Measurements from ENCODE around the gene SLC46A3. TPM values are rescaled to one million over a fixed set of nuclear protein-coding genes. Genes with fewer than 3 reads are reported as not detected.

SLC46A3 gene
- total RNA-seq, 1 experiment from 2014 or later = 8.1 TPM

DNA sequence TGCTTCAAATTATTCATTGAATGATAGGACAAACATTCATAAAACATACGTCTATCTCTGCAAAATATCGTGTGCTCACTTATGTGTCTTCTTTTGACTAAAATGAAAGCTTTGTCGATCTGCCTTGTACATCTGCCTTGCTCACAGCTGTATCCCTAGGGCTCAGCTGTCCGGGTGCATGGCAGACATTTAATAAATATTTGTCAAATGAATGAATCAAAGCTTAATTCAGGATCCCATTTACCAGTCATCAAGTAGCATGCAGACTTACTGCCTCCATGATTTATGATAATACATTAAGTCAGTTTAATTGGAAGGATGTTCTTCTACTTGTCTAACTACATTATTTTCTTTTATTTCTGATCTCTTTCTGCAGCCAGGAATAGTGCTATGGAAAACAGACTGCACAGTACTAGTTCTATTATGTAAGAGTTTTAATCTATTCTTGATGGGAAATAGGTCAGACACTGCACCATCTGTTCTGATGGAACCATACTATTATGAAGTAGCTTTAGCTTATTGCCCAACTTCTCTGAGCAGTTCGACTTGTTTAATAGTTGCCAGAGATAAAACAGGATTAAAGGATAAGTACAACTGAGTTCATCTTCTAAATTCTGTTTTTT, 13.2 kb downstream of the SLC46A3 start:
- no peaks in the 10 kb centered on the region for H3K9me3 Mint-ChIP-seq (ENCODE audit: unreplicated experiment)
- peaks cover 26% of the 10 kb centered on the region for H3K36me3 Mint-ChIP-seq (ENCODE audit: insufficient read depth, unreplicated experiment)
- intact Hi-C loops (cut with micrococcal nuclease) = no loop called here
- TF ChIP-seq, protein P1, sequence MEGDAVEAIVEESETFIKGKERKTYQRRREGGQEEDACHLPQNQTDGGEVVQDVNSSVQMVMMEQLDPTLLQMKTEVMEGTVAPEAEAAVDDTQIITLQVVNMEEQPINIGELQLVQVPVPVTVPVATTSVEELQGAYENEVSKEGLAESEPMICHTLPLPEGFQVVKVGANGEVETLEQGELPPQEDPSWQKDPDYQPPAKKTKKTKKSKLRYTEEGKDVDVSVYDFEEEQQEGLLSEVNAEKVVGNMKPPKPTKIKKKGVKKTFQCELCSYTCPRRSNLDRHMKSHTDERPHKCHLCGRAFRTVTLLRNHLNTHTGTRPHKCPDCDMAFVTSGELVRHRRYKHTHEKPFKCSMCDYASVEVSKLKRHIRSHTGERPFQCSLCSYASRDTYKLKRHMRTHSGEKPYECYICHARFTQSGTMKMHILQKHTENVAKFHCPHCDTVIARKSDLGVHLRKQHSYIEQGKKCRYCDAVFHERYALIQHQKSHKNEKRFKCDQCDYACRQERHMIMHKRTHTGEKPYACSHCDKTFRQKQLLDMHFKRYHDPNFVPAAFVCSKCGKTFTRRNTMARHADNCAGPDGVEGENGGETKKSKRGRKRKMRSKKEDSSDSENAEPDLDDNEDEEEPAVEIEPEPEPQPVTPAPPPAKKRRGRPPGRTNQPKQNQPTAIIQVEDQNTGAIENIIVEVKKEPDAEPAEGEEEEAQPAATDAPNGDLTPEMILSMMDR (IDR thresholded peaks at IDR 0.05; ENCODE audit: unreplicated experiment) = no peak
- H3K27ac Mint-ChIP-seq (ENCODE audit: low read depth, unreplicated experiment) = no peak overlapping the region
- H3K4me1 Mint-ChIP-seq (ENCODE audit: insufficient read depth, unreplicated experiment) = peaks cover 13% of the 10 kb centered on the region
- no peak overlapping the region for H3K4me3 Mint-ChIP-seq (ENCODE audit: unreplicated experiment)
- ChIA-PET POLR2A (interaction anchor here (0.5 to 1.7 kb wide), 3 partner anchors 10 to 145 kb away, joined by 3 to 9 read pairs (median 3); partner anchors contain the start of gene SLC46A3), CTCF (no interaction called here)
- BruUV-seq (replicated peaks) = no TSS peak
- no peaks in the 10 kb centered on the region for H3K27me3 Mint-ChIP-seq (ENCODE audit: insufficient read depth, unreplicated experiment)
- DNase-seq (ENCODE audit: unreplicated experiment) = no peak

DNA sequence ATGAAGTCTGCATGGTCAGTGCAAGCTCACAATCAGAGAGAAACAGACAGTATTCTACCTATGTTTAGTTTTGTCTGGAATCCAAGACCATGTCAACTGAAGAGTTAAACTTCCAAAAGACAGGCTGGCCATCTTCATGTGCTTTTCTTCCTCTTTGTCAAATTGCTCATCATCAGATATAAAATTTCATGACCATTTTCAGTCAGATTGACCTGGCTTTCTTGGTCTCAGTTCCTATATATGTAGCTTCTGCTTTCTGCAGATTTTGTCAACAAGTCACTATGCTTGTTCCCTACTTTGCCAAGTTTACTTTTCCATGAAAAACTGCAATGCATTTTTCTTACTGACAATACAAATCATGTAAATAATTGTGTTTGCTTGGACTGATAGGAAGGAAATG, 13.9 kb downstream of the SLC46A3 start:
- DNase-seq (ENCODE audit: unreplicated experiment) = no peak
- H3K27ac Mint-ChIP-seq (ENCODE audit: low read depth, unreplicated experiment) = no peak overlapping the region

DNA sequence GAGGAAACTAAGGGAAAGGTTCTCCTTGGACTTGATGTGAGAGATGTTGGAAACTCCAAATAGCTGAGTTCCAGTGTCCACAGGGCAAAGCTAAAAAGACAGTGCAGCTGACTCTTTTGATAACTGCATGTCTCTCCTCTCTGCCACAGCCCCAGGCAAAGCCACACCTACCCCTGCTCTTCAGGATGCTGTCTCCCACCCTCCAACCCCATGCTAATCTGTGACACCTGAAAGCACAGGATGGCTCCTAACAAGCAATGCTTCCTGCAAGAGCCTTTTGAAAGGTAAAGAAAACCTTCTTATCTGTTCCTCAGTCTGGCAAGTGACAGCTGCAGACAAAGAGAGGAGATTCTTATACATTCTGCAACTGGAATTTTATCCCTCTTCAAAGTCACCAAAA, 14.5 kb downstream of the SLC46A3 start:
- POLR2A ChIA-PET = interaction anchor here (0.6 to 1.7 kb wide), 2 partner anchors 14 to 283 kb away, joined by 3 to 9 read pairs; partner anchors contain the start of gene SLC46A3
- CTCF ChIA-PET = interaction anchor here (0.5 to 1.0 kb wide), 2 partner anchors 46 to 381 kb away, joined by 3 to 4 read pairs; no protein-coding TSS in a partner anchor
- BruUV-seq (replicated peaks) = no TSS peak
- peaks cover 18% of the 10 kb centered on the region for H3K36me3 Mint-ChIP-seq (ENCODE audit: insufficient read depth, unreplicated experiment)
- H3K9me3 Mint-ChIP-seq (ENCODE audit: unreplicated experiment) = no peaks in the 10 kb centered on the region
- intact Hi-C loops (cut with micrococcal nuclease) = no loop called here
- peaks cover 6% of the 10 kb centered on the region for H3K4me1 Mint-ChIP-seq (ENCODE audit: insufficient read depth, unreplicated experiment)
- H3K27me3 Mint-ChIP-seq (ENCODE audit: insufficient read depth, unreplicated experiment) = no peaks in the 10 kb centered on the region
- no peak overlapping the region for H3K4me3 Mint-ChIP-seq (ENCODE audit: unreplicated experiment)
- TF ChIP-seq, protein P1 (IDR thresholded peaks at IDR 0.05; ENCODE audit: unreplicated experiment) = no peak
- H3K27ac Mint-ChIP-seq (ENCODE audit: low read depth, unreplicated experiment) = no peak overlapping the region
- no peak for DNase-seq (ENCODE audit: unreplicated experiment)

More for the DNA sequence above, 13.9 kb downstream of the SLC46A3 start:
- Mint-ChIP-seq H3K36me3 (ENCODE audit: insufficient read depth, unreplicated experiment) (peaks cover 21% of the 10 kb centered on the region), H3K4me1 (ENCODE audit: insufficient read depth, unreplicated experiment) (peaks cover 8% of the 10 kb centered on the region), H3K4me3 (ENCODE audit: unreplicated experiment) (no peak overlapping the region), H3K27me3 (ENCODE audit: insufficient read depth, unreplicated experiment) (no peaks in the 10 kb centered on the region), H3K9me3 (ENCODE audit: unreplicated experiment) (no peaks in the 10 kb centered on the region)
- intact Hi-C loops (cut with micrococcal nuclease) = no loop called here
- TF ChIP-seq, protein P1 (IDR thresholded peaks at IDR 0.05; ENCODE audit: unreplicated experiment) = no peak
- BruUV-seq (replicated peaks) = no TSS peak
- POLR2A ChIA-PET = interaction anchor here (1.7 kb wide), 1 partner anchor 13 kb away, joined by 9 read pairs; the partner anchor contains the start of gene SLC46A3
- CTCF ChIA-PET = interaction anchor here (1.0 kb wide), 1 partner anchor 46 kb away, joined by 4 read pairs; no protein-coding TSS in a partner anchor

DNA sequence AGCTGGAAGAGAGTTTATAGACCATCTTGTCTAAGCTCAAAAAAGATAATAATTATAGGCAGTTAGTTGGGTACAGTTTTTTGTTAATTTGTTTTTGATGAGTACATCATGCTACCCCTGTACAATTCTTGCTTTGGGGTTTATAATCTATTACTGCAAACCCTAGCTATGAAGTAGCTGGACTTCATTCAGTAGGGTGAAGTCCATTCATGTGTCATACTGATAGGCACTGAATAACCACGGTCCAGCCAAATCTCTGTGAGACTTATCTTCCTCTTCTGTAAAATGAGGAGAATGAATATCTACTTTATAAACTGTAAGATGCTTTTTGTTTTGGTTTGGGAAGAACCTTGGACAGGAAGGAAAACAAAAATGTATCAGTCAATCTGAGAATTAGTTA, 19.5 kb downstream of the SLC46A3 start:
- intact Hi-C loops (cut with micrococcal nuclease) = no loop called here
- Mint-ChIP-seq H3K4me1 (ENCODE audit: insufficient read depth, unreplicated experiment) (no peaks in the 10 kb centered on the region), H3K27me3 (ENCODE audit: insufficient read depth, unreplicated experiment) (no peaks in the 10 kb centered on the region), H3K4me3 (ENCODE audit: unreplicated experiment) (no peak overlapping the region), H3K27ac (ENCODE audit: low read depth, unreplicated experiment) (no peak overlapping the region), H3K9me3 (ENCODE audit: unreplicated experiment) (no peaks in the 10 kb centered on the region), H3K36me3 (ENCODE audit: insufficient read depth, unreplicated experiment) (peaks cover 20% of the 10 kb centered on the region)
- BruUV-seq (replicated peaks) = no TSS peak
- CTCF ChIA-PET = interaction anchor here (0.7 to 2.1 kb wide), 2 partner anchors 97 to 99 kb away, joined by 3 to 7 read pairs; no protein-coding TSS in a partner anchor
- POLR2A ChIA-PET = no interaction called here
- DNase-seq (ENCODE audit: unreplicated experiment) = no peak
- TF ChIP-seq, protein P1 (IDR thresholded peaks at IDR 0.05; ENCODE audit: unreplicated experiment) = no peak

All from MCF 10A (cell line).